GM10266 (cell line): Measurements from ENCODE around the gene FAM180B.
A peak's percentile ranks its signal among the peaks of the same experiment; 100 is the strongest.
"Not testable (repeated sequence)": the region's sequence is repeated elsewhere in the genome, so short reads cannot be mapped to it uniquely, and the experiment has no call there.

Experiments used
- DNase-seq: peaks from one replicate; pipeline ENCODE4 v3.0.0; 2012; ENCODE audit errors: extremely low spot score
- TF ChIP-seq, protein P1 (sequence below): IDR thresholded peaks from 2 replicates; pipeline ENCODE4 v1.5.1; 2012; ENCODE audit warnings: mild to moderate bottlenecking, low read depth; ENCODE audit not compliant: control insufficient read depth, insufficient read depth; ENCODE audit errors: missing control alignments

FAM180B gene

DNA sequence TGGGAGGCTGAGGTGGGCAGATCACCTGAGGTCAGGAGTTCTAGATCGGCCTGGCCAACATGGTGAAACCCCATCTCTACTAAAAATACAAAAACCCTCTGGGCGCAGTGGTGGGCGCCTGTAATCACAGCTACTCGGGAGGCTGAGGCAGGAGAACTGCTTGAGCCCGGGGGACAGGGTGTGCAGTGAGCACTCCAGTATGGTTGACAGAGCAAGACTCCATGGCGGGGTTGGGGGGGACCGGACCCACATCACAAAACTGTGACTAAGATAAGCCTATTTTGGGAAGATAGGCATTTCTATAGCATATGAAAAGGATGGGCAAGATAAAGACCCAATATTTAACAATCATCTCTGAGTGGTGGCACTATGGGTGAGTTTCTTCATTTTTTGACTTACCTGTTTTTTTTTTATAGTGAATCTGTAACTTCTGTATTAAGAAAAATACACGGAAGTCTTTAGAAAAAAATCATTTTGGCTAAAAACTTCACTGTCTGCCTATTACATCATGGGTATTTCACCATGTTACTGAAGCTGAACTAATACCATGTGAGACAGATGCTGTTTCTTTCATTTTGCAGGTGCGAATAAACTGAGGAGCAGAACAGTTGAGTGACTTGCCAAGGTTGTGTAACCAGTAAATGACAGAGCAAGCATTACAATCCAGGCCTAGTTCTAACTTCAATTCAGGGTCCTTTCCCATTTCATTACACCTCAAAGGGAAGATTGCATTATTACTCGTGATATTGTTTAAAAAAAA is 36.0 kb upstream of the FAM180B start:
- DNase-seq: no peak
- TF ChIP-seq, protein P1, sequence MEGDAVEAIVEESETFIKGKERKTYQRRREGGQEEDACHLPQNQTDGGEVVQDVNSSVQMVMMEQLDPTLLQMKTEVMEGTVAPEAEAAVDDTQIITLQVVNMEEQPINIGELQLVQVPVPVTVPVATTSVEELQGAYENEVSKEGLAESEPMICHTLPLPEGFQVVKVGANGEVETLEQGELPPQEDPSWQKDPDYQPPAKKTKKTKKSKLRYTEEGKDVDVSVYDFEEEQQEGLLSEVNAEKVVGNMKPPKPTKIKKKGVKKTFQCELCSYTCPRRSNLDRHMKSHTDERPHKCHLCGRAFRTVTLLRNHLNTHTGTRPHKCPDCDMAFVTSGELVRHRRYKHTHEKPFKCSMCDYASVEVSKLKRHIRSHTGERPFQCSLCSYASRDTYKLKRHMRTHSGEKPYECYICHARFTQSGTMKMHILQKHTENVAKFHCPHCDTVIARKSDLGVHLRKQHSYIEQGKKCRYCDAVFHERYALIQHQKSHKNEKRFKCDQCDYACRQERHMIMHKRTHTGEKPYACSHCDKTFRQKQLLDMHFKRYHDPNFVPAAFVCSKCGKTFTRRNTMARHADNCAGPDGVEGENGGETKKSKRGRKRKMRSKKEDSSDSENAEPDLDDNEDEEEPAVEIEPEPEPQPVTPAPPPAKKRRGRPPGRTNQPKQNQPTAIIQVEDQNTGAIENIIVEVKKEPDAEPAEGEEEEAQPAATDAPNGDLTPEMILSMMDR: no peak

DNA sequence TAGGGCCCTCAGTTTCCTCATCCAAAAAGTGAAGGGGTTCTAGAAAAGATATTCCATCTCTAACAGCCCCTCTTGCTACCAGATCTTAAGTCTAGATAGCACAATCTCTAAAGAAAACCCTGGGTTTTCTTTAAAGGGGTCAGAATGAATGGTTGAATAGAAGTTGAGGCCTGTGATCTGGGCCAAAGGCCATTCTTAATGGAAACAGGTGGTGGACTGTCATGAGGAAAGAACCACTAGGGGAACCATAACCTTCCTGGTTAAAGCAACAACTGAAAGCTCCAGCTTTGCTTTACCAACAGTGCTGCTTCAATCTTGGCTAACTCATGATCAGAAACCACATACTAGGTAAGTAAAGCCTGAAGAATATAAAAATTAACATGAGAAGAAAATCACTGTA is 35.4 kb upstream of the FAM180B start:
- TF ChIP-seq, protein P1: peak; percentile 32
- peak; percentile 45 for DNase-seq

DNA sequence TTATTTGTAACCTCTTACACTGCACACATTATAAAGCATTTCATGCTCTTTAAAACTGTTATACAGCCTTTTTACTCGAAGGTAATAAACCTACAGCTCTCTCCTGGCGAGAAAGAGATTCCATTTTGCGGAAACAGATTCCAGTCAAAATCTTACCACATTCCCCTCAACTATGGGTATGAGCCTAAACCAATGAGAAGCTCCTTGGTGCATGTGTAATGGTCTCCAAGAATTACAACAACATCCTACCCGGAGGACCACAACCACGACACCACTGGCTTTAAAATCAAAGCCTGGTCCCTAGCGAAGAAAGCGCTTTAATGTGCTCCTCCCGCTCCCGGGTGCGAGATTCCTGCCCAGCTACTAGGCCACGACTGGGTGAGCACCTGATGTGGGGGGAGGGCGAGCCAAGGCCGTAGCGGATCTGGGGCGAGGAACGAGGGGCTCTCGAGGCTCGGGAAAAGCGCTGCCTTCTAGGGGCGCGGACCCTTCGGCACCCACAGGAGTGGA is 34.4 kb upstream of the FAM180B start:
- TF ChIP-seq, protein P1: no peak
- DNase-seq: no peak

DNA sequence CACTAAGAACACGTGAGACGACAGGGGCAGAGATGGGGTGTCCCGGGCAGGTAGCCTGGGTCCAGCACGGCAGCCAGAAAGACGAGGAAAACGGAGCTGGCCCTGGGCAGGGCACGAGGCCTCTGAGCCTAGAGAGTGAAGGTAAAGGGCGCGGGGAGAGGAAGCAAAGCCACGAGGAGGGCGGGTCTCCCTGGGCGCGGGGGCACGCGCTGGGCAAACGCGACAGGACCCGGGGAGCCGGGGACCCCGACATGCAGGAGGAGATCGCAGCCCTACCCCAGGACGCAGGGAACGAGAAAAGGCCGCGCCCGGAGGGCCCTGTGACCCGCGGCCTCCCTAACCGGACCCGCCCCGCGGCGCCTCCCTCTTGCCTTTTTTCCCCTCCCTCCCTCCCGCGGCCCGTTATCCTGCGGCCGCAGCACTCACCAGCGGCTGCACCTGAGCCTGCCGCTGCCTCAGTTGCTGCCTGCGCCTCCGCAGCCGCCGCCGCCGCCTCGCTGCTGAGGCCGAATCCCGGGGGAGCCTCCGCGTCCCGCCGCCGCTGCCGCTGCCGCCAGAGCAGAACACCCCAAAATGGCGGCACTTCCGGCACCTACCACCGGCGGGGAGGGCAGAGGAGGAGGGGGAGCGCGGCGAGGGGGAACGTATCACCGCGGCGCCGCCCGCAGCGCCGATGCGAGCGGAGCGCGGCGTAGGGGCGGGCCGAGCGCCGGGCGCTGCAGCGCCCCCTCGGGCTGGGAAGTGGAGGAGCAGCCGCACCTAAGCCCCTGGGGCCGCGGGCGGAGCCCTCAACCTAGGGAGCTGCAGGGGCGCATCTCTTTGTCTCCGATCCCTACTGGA is 33.7 kb upstream of the FAM180B start, which contains the start of gene CELF1:
Gene CELF1, minus strand, starts transcription at position 567 of the 840 bp plus-strand sequence. CDS start 53,609 bp downstream, outside the sequence.
- peak; percentile 92 for DNase-seq
- TF ChIP-seq, protein P1: peak; percentile 95

DNA sequence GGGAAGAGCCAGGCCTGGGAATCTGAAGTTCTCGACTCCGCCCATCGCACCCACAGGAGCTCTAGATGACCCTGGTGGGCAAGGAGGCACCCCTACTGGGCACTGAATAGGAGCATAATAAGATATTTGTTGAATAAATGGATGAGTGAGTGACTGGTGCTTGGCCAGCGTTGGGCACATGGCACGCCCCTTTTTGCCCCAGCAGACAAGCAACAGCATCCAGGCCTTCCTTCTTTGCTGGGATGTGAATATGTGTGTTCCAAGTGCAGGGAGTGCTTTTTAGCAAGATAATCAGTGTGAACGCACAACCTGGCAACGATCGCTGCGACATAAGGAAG is 33.1 kb upstream of the FAM180B start:
- no peak for DNase-seq
- TF ChIP-seq, protein P1: no peak

DNA sequence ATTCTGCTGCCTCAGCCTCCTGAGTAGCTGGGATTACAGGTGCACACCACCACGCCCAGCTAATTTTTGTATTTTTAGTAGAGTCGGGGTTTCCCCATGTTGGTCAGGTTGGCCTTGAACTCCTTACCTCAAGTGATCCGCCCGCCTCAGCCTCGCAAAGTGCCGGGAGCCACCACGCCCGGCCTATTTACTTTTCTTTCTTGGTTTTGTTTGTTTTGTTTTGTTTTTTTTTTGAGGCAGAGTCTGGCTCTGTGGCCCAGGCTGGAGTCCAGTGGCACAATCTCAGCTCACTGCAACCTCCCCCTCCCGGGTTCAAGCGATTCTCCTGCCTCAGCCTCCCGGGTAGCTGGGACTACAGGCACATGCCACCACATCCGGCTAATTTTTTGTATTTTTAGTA is 29.5 kb upstream of the FAM180B start:
- not testable (repeated sequence) for DNase-seq

DNA sequence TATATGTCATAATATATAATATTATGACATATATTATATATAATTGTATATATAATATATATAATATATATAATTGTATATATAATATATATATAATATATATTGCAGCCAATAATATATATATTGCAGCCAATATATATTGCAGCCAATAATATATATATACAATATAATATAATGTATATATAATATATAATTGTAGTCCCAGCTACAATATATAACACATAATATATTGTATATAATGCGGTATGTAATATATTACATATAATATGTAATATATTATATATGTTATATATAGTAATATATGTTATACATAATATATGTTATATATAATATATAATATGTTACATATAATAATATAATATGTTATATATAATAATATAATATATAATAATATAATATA is 27.8 kb upstream of the FAM180B start:
- DNase-seq: no peak
- TF ChIP-seq, protein P1: no peak
